ENCODE results near the gene LSS.

DNA sequence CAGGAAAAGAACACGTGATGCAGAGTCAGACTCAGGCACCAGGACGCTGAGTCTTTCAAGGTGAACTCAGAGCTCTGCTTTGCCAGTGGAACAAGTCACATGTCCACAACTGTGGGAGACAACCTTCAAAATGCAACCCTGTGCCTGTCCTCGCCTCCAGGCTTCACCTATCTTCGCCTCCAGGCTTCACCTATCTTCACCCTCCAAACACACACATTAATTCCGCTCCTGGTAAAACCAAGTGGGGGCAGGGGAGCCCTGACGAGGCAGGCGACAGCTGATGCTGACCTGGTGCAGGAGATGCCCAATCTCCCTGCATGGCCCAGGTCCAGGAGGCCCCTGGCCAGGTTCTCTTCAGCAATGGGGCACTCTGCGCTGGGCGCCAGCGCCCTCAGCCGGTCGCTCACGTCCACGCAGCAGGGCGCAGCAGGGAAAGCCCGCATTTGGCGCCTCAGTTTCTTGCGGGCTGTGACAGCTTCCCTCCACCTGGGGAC is 28.0 kb upstream of the LSS start:
- TF ChIP-seq RAD21 (IDR thresholded peaks at IDR 0.05) (no peak), SP1 (IDR thresholded peaks at IDR 0.05) (no peak), TAF1 (conservative IDR thresholded peaks at IDR 0.05) (no peak), YY1 (IDR thresholded peaks at IDR 0.05) (no peak)
- TF ChIP-seq, protein P1, sequence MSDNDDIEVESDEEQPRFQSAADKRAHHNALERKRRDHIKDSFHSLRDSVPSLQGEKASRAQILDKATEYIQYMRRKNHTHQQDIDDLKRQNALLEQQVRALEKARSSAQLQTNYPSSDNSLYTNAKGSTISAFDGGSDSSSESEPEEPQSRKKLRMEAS (IDR thresholded peaks at IDR 0.05): no peak
- TF ChIP-seq, protein P2, sequence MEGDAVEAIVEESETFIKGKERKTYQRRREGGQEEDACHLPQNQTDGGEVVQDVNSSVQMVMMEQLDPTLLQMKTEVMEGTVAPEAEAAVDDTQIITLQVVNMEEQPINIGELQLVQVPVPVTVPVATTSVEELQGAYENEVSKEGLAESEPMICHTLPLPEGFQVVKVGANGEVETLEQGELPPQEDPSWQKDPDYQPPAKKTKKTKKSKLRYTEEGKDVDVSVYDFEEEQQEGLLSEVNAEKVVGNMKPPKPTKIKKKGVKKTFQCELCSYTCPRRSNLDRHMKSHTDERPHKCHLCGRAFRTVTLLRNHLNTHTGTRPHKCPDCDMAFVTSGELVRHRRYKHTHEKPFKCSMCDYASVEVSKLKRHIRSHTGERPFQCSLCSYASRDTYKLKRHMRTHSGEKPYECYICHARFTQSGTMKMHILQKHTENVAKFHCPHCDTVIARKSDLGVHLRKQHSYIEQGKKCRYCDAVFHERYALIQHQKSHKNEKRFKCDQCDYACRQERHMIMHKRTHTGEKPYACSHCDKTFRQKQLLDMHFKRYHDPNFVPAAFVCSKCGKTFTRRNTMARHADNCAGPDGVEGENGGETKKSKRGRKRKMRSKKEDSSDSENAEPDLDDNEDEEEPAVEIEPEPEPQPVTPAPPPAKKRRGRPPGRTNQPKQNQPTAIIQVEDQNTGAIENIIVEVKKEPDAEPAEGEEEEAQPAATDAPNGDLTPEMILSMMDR (IDR thresholded peaks at IDR 0.05; ENCODE audit: low read depth, low read length, missing input control): no peak
